Activated T-cell treated with anti-CD3 and anti-CD28 coated beads for 4 hours (primary cell): ENCODE measurements around the gene HRCT1.

Source experiments
- DNase-seq: peaks from one replicate; pipeline ENCODE4 v3.0.0-alpha.2; 2020

The HRCT1 gene

DNA sequence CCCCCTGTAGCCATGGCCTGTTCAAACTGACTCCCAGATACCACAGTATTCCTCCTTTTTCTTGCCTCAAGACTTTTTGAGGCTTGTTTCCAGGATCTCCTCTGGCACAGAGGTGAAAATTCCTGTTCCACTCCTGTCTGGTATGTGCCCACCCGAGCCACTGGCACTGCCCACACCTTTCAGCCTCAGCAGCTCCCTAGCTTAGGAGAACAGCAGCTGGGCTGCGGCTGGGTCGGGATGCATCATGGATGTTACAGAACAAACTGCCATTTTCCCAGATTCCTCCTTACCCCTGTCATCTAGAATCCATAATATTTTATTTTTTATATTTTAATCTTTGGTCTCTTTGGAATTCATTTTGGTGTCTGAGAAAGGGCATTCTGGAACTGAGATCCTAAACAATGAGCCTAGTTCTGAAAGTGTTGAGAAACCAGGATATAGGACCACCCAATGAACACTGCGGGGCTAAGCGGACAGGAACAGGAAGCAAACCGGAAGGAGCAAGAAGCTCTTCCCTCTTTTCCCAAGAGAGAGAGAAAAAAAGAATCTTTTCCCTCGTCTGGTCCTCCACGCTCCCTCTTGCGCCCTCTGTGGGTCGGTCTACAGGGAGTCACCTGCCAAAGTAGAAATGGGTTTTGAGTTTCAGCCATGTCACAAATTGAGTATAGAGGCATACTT is 39.5 kb downstream of the HRCT1 start:
- DNase-seq, result peak; percentile 58

DNA sequence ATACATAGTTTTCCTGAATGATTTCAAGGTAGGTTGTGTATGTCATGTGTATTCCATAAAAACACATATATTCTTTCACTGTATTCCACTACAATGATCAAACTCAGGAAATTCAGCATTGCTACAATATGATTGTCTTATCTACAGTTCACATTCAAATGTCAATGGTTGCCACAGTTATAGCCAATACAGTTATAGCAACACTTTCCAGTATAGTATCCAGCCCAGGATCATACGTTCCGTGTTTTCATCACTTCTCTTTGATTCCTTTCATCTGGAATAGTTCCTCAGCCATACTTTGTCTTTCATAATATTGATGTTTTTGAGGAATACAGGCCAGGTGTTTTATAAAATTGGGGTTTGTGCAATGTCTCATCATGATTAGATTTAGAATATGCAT is 42.4 kb downstream of the HRCT1 start:
- no peak for DNase-seq

DNA sequence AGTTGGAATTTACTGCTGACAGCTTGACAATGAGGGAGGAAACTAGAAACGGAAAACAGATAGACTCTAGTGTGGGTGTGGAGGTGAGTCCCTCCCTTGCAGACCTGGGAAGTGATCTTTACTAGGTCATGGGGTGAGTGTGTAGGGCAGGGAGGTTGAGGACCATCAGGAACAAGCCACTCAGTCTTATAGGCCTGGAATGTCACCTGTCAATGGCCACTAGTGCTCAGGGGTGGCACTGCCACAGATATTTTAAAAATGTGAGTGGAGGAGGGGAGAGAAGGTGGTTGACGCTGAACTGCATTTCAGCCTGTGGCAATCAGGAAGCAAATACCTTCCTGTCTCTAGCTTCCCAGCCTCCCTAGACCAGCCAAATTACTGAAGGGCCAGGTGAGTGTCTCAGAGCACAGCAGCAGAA is 42.9 kb downstream of the HRCT1 start:
- no peak for DNase-seq

DNA sequence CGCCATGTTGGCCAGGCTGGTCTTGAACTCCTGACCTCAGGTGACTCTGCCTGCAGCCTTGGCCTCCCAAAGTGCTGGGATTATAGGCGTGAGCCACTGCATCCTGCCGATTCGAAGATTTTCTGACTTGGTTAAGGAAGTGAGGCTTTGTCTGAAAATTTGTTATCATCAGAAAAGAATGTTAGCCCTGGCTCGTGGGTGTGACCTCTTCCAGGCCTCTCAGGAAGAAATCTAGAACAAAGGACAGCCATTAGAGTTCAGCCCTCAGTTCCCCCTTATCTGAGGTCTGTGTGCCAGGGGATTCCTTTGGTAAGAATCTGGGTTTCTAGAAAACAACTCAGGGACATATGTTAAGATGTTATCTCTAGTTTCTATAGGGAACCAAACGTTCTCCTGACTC is 45.7 kb downstream of the HRCT1 start:
- DNase-seq, result no peak

DNA sequence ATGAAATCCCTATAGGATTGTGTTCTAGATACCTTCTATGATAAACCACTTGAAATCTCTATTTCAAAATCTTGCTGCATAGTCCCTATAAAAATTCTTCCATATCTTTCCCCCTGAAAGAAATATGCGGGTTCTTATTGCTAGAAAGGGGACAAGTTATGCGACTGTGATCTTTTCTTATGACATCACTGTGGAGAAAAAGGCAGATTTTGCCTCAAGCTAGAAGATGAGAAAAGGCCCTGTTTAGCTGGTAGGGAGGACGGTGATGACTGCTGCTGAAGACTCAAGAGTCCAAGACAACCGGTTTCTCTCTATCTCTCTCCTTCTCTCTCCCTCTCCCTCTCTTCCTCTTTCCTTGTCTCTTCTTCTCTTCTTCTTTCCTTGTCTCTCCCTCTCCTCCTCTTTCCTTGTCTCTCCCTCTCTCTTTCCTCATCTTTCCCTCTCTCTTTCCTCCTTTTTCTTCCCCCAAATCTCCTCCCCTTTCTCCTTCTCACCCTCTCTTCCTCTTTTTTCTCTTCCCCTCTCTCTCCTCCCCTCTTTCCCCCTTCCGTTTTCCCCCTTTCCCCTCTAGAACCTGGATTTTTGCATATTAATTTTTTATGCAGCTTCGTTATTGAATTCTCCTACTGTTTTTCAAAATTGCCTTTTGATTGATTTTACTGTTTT is 46.7 kb downstream of the HRCT1 start:
- no peak for DNase-seq

DNA sequence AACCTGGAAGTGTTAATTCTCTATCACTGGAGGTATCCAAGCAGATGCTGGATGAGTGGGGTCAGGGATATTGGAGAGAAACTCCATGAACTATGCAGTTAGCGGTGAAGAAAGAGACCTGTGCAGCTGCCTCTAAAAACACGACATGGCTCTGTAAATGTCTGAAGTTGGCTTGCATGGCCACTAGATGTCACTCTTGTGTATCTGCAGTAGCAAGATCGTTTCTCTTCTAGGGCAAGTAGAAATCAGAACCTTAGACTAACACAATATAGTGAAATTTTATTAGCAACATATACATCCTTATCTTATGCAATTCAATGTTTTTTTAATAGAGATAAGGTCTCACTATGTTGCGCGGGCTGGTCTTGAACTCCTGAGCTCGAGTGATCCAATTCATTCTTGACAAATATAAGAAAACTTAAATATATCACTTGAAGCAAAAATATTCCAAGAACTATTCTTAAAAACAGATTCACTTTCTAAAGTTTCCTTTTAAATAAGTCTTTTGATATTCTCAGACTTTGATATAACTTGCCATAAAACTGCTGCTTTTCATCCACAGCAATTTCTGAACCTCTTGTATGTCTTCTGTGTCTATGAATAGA is 49.0 kb downstream of the HRCT1 start:
- DNase-seq, result no peak

DNA sequence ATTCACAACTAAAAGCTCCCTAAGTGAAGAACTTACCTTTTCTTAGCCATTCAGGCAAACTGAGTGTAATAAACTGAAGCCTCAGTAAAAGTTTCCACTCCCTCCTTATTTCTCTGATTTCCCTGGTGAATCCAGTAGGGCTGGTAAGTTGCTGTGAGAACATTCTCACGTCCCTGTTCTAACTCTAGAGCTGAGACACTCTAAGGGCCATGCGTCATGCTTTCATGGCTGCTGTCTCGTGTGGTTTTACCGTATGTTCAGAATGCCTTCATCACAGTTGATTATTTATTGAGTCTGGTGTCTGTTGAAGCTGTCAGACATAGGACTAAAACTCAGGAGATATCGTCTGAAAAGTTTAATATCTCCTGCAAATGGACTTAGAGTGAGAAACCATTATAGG is 50.6 kb downstream of the HRCT1 start:
- no peak for DNase-seq
